Parathyroid adenoma (tissue), 2 donors: ENCODE measurements around the gene ETV6.
A peak's percentile ranks its signal among the peaks of the same experiment; 100 is the strongest.

Experiments
- H2AFZ ChIP-seq: fragments of 300-600 bp; sonication (generic); one replicate; pipeline ENCODE4 v1.7.0; 2017; ENCODE audit warnings: antibody characterized with exemption, mild to moderate bottlenecking
- H3K27ac ChIP-seq: fragments of 300-600 bp; sonication (generic); one replicate; pipeline ENCODE4 v1.7.0; 2017
- H3K27me3 ChIP-seq: fragments of 300-600 bp; sonication (generic); one replicate; pipeline ENCODE4 v1.7.0; 2017; ENCODE audit warnings: low read length; ENCODE audit not compliant: control insufficient read depth, insufficient read depth
- H3K36me3 ChIP-seq: fragments of 300-600 bp; sonication (generic); one replicate; pipeline ENCODE4 v1.7.0; 2017; ENCODE audit warnings: low read length; ENCODE audit not compliant: control insufficient read depth, insufficient read depth
- H3K4me1 ChIP-seq: fragments of 300-600 bp; sonication (generic); one replicate; pipeline ENCODE4 v1.7.0; 2017; ENCODE audit warnings: control low read depth
- H3K4me2 ChIP-seq: fragments of 300-600 bp; sonication (generic); one replicate; pipeline ENCODE4 v1.7.0; 2017; ENCODE audit warnings: low read length
- H3K4me3 ChIP-seq: fragments of 300-600 bp; sonication (generic); one replicate; pipeline ENCODE4 v1.7.0; 2017; ENCODE audit warnings: low read depth, low read length
- H3K79me2 ChIP-seq: fragments of 300-600 bp; sonication (generic); one replicate; pipeline ENCODE4 v1.7.0; 2017; ENCODE audit warnings: control low read depth
- H3K9ac ChIP-seq: fragments of 300-600 bp; sonication (generic); one replicate; pipeline ENCODE4 v1.7.0; 2017; ENCODE audit warnings: mild to moderate bottlenecking
- H3K9me3 ChIP-seq: fragments of 300-600 bp; sonication (generic); one replicate; pipeline ENCODE4 v1.7.0; 2017; ENCODE audit warnings: low read length; ENCODE audit not compliant: control insufficient read depth
- CTCF ChIP-seq: fragments of 300-600 bp; sonication (generic); IDR thresholded peaks from one replicate; pipeline ENCODE4 v1.7.0; 2017; ENCODE audit warnings: antibody characterized with exemption, mild to moderate bottlenecking
- donor health status: primary hyperparathyroidism.

The ETV6 gene

GRCh38 chr12:11663130-11663529, 13.7 kb downstream of the ETV6 start:
- Histone ChIP-seq H3K36me3 (no peaks in the 10 kb centered on the region), H3K27me3 (no peaks in the 10 kb centered on the region), H3K9me3 (no peaks in the 10 kb centered on the region), H3K4me1 (peaks cover 35% of the 10 kb centered on the region), H2AFZ (no peak overlapping the region), H3K79me2 (peaks cover 31% of the 10 kb centered on the region), H3K4me3 (no peak overlapping the region), H3K27ac (no peak overlapping the region), H3K9ac (no peak overlapping the region), H3K4me2 (peak overlapping the region; percentile 2)
- no peak for TF ChIP-seq CTCF

- no peaks in the 10 kb centered on the region for H3K27me3 ChIP-seq
- H2AFZ ChIP-seq: no peak overlapping the region
- TF ChIP-seq CTCF: no peak
- H3K4me1 ChIP-seq: peaks cover 35% of the 10 kb centered on the region
- H3K79me2 ChIP-seq: peaks cover 36% of the 10 kb centered on the region
- no peak overlapping the region for H3K9ac ChIP-seq
- H3K4me2 ChIP-seq: no peak overlapping the region
- H3K4me3 ChIP-seq: no peak overlapping the region
- H3K27ac ChIP-seq: no peak overlapping the region
- no peaks in the 10 kb centered on the region for H3K36me3 ChIP-seq
- H3K9me3 ChIP-seq: no peaks in the 10 kb centered on the region
Observed at GRCh38 chr12:11664101-11664500, 14.6 kb downstream of the ETV6 start.

GRCh38 chr12:11666131-11667050, 16.9 kb downstream of the ETV6 start:
- peaks cover 30% of the 10 kb centered on the region for H3K4me1 ChIP-seq
- H3K27me3 ChIP-seq: no peaks in the 10 kb centered on the region
- peak overlapping the region; percentile 27 for H3K4me2 ChIP-seq
- no peaks in the 10 kb centered on the region for H3K36me3 ChIP-seq
- peaks cover 46% of the 10 kb centered on the region for H3K79me2 ChIP-seq
- no peak overlapping the region for H3K9ac ChIP-seq
- H3K4me3 ChIP-seq: no peak overlapping the region
- H3K9me3 ChIP-seq: no peaks in the 10 kb centered on the region
- peak overlapping the region; percentile 17 for H3K27ac ChIP-seq
- no peak for TF ChIP-seq CTCF
- H2AFZ ChIP-seq: no peak overlapping the region

- H3K9me3 ChIP-seq: no peaks in the 10 kb centered on the region
- peaks cover 52% of the 10 kb centered on the region for H3K79me2 ChIP-seq
- no peak overlapping the region for H3K4me2 ChIP-seq
- H2AFZ ChIP-seq: no peak overlapping the region
- peaks cover 23% of the 10 kb centered on the region for H3K4me1 ChIP-seq
- no peak overlapping the region for H3K9ac ChIP-seq
- no peak overlapping the region for H3K27ac ChIP-seq
- no peak for TF ChIP-seq CTCF
- no peaks in the 10 kb centered on the region for H3K27me3 ChIP-seq
- no peaks in the 10 kb centered on the region for H3K36me3 ChIP-seq
- no peak overlapping the region for H3K4me3 ChIP-seq
Observed at GRCh38 chr12:11667171-11667570, 17.7 kb downstream of the ETV6 start.

- no peaks in the 10 kb centered on the region for H3K27me3 ChIP-seq
- H3K4me1 ChIP-seq: peaks cover 20% of the 10 kb centered on the region
- peaks cover 67% of the 10 kb centered on the region for H3K79me2 ChIP-seq
- no peak overlapping the region for H3K9ac ChIP-seq
- TF ChIP-seq CTCF: no peak
- no peaks in the 10 kb centered on the region for H3K9me3 ChIP-seq
- H3K4me3 ChIP-seq: no peak overlapping the region
- H2AFZ ChIP-seq: no peak overlapping the region
- no peak overlapping the region for H3K4me2 ChIP-seq
- no peaks in the 10 kb centered on the region for H3K36me3 ChIP-seq
- no peak overlapping the region for H3K27ac ChIP-seq
Observed at GRCh38 chr12:11668611-11669010, 19.1 kb downstream of the ETV6 start.
